Astrocyte (in vitro differentiated cells and primary cell): ENCODE results near the gene SNX32. TPM values are rescaled to one million over a fixed set of nuclear protein-coding genes. Genes with fewer than 3 reads are reported as not detected.
A peak's percentile ranks its signal among the peaks of the same experiment; 100 is the strongest.

Experiments used
- DNase-seq: peaks from one replicate; pipeline ENCODE4 v3.0.0-alpha.2; 2010; ENCODE audit warnings: low read depth
- FAIRE-seq: peaks from 2 replicates; lab custom pipeline; 2011; peaks lifted over from hg19 to GRCh38; lab: Jason Lieb, UNC
- H2AFZ ChIP-seq: 2 replicates; pipeline ENCODE4 v1.6.0; 2012; ENCODE audit warnings: low read depth, low read length, inconsistent platforms
- H3K27ac ChIP-seq: 2 replicates; pipeline ENCODE4 v1.5.1; 2011; ENCODE audit warnings: low read depth, low read length, inconsistent platforms
- H3K27me3 ChIP-seq: 2 replicates; pipeline ENCODE4 v1.6.0; 2011; ENCODE audit warnings: low read length, inconsistent platforms; ENCODE audit not compliant: insufficient read depth
- H3K36me3 ChIP-seq: 2 replicates; pipeline ENCODE4 v1.5.1; 2011; ENCODE audit warnings: low read length, inconsistent platforms; ENCODE audit not compliant: insufficient read depth
- H3K4me1 ChIP-seq: 2 replicates; pipeline ENCODE4 v1.5.1; 2011; ENCODE audit warnings: low read length, inconsistent platforms; ENCODE audit not compliant: insufficient read depth
- H3K4me2 ChIP-seq: 2 replicates; pipeline ENCODE4 v1.6.0; 2012; ENCODE audit warnings: low read length, inconsistent platforms
- H3K4me3 ChIP-seq: 2 replicates; pipeline ENCODE4 v1.5.1; 2011; ENCODE audit warnings: low read depth, mild to moderate bottlenecking, low read length, inconsistent platforms; ENCODE audit not compliant: insufficient read depth
- H3K79me2 ChIP-seq: 2 replicates; pipeline ENCODE4 v1.6.0; 2012; ENCODE audit warnings: mild to moderate bottlenecking, low read length, inconsistent platforms; ENCODE audit not compliant: insufficient read depth
- H3K9ac ChIP-seq: 2 replicates; pipeline ENCODE4 v1.6.0; 2012; ENCODE audit warnings: mild to moderate bottlenecking, low read length, inconsistent platforms
- H3K9me3 ChIP-seq: 2 replicates; pipeline ENCODE4 v1.5.1; 2012; ENCODE audit warnings: low read depth, mild to moderate bottlenecking, low read length, inconsistent platforms; ENCODE audit not compliant: insufficient read depth
- H4K20me1 ChIP-seq: 2 replicates; pipeline ENCODE4 v1.6.0; 2012; ENCODE audit warnings: low read length, inconsistent platforms; ENCODE audit not compliant: insufficient read depth
- H3K27ac Mint-ChIP-seq: one replicate; pipeline ENCODE4 v1.8.0; 2021; ENCODE audit warnings: mild to moderate bottlenecking, mixed read lengths; ENCODE audit not compliant: unreplicated experiment
- H3K27me3 Mint-ChIP-seq: one replicate; pipeline ENCODE4 v1.8.0; 2021; ENCODE audit warnings: low read depth, mixed read lengths; ENCODE audit not compliant: unreplicated experiment
- H3K36me3 Mint-ChIP-seq: one replicate; pipeline ENCODE4 v1.8.0; 2021; ENCODE audit warnings: low read depth, mixed read lengths; ENCODE audit not compliant: unreplicated experiment
- H3K4me1 Mint-ChIP-seq: one replicate; pipeline ENCODE4 v1.8.0; 2021; ENCODE audit warnings: low read depth, mixed read lengths; ENCODE audit not compliant: unreplicated experiment
- H3K4me3 Mint-ChIP-seq: one replicate; pipeline ENCODE4 v1.8.0; 2021; ENCODE audit warnings: mild to moderate bottlenecking, moderate library complexity, mixed read lengths; ENCODE audit not compliant: unreplicated experiment
- H3K9me3 Mint-ChIP-seq: one replicate; pipeline ENCODE4 v1.8.0; 2021; ENCODE audit warnings: mild to moderate bottlenecking, mixed read lengths; ENCODE audit not compliant: unreplicated experiment
- EZH2 ChIP-seq: IDR thresholded peaks from 2 replicates; pipeline ENCODE4 v1.6.1; 2012; ENCODE audit warnings: mild to moderate bottlenecking, low read length, inconsistent platforms; ENCODE audit not compliant: insufficient read depth
- total RNA-seq: library from RNA; stranded (reverse); gene quantifications from 2 replicates; pipeline ENCODE4 v1.2.1, GENCODE V29; 2021
- TF ChIP-seq, protein P1 (sequence below): IDR thresholded peaks from 2 replicates; pipeline ENCODE4 v1.5.1; 2011; ENCODE audit warnings: low read depth, mild to moderate bottlenecking, inconsistent platforms, low read length, moderate library complexity; ENCODE audit not compliant: insufficient read depth

Gene SNX32
- total RNA-seq, 1 donor from 2014 or later, result 1.2 TPM

DNA sequence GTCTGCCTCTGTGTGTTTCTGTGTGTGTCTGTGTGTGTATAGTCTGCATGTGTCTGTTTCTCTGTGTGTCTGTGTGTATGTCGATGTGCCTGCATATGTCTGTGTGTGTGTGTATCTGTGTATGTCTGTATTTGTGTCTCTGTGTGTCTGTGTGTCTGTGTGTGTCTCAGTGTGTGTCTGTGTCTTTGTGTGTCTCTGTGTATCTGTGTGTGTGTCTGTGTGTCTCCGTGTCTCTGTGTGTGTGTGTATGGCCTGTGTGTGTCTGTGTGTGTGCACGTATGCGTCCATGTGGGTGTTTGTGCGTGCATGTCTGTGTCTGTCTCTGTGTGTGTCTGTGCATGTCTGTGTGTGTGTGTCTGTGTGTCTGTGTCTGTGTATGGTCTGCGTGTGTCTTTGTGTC lies 439 bp downstream of the SNX32 start:
- no peak for TF ChIP-seq EZH2
- TF ChIP-seq, protein P1, sequence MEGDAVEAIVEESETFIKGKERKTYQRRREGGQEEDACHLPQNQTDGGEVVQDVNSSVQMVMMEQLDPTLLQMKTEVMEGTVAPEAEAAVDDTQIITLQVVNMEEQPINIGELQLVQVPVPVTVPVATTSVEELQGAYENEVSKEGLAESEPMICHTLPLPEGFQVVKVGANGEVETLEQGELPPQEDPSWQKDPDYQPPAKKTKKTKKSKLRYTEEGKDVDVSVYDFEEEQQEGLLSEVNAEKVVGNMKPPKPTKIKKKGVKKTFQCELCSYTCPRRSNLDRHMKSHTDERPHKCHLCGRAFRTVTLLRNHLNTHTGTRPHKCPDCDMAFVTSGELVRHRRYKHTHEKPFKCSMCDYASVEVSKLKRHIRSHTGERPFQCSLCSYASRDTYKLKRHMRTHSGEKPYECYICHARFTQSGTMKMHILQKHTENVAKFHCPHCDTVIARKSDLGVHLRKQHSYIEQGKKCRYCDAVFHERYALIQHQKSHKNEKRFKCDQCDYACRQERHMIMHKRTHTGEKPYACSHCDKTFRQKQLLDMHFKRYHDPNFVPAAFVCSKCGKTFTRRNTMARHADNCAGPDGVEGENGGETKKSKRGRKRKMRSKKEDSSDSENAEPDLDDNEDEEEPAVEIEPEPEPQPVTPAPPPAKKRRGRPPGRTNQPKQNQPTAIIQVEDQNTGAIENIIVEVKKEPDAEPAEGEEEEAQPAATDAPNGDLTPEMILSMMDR, result no peak
- H4K20me1 ChIP-seq, result no peaks in the 10 kb centered on the region
- peaks cover 20% of the 10 kb centered on the region for H3K4me1 ChIP-seq
- no peaks in the 10 kb centered on the region for H3K36me3 ChIP-seq
- peaks cover 16% of the 10 kb centered on the region for H3K27me3 Mint-ChIP-seq
- H2AFZ ChIP-seq, result peak overlapping the region; percentile 97
- peaks cover 6% of the 10 kb centered on the region for H3K79me2 ChIP-seq
- H3K36me3 Mint-ChIP-seq, result peaks cover 3% of the 10 kb centered on the region
- FAIRE-seq (no peak), DNase-seq (no peak)
- H3K4me3 ChIP-seq, result peak overlapping the region; percentile 81
- no peaks in the 10 kb centered on the region for H3K9me3 ChIP-seq
- H3K27ac ChIP-seq, result no peak overlapping the region
- H3K9ac ChIP-seq, result peak overlapping the region; percentile 80
- peaks cover 2% of the 10 kb centered on the region for H3K4me1 Mint-ChIP-seq
- H3K9me3 Mint-ChIP-seq, result peaks cover 4% of the 10 kb centered on the region
- no peak overlapping the region for H3K4me3 Mint-ChIP-seq
- H3K27ac Mint-ChIP-seq, result no peak overlapping the region
- H3K27me3 ChIP-seq, result peaks cover 26% of the 10 kb centered on the region
- peak overlapping the region; percentile 100 for H3K4me2 ChIP-seq

DNA sequence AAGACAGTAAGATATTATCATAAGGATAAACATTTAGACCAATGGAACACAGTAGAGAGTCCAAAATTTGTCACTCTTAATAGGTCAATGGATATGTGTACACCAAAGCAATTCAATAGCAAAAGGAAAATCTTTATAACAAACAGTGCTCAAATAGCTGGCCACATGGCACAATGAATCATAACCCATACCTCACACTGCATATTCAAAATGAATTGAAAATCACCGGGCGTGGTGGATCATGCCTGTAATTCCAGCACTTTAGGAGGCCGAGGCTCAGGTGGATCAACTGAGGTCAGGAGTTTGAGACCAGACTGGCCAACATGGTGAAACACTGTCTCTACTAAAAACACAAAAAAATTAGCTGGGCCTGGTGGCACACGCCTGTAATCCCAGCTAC lies 8.4 kb downstream of the SNX32 start:
- TF ChIP-seq, protein P1, result no peak
- TF ChIP-seq EZH2, result no peak
- FAIRE-seq (no peak), DNase-seq (no peak)
- Histone ChIP-seq H4K20me1 (no peaks in the 10 kb centered on the region), H3K36me3 (no peaks in the 10 kb centered on the region), H3K79me2 (no peaks in the 10 kb centered on the region), H3K4me2 (no peak overlapping the region), H3K9me3 (no peaks in the 10 kb centered on the region), H3K4me3 (no peak overlapping the region), H3K27me3 (no peaks in the 10 kb centered on the region), H3K9ac (no peak overlapping the region), H2AFZ (no peak overlapping the region), H3K4me1 (no peaks in the 10 kb centered on the region), H3K27ac (no peak overlapping the region)
- Mint-ChIP-seq H3K4me1 (no peaks in the 10 kb centered on the region), H3K9me3 (no peaks in the 10 kb centered on the region), H3K27ac (no peak overlapping the region), H3K36me3 (peaks cover 3% of the 10 kb centered on the region), H3K27me3 (no peaks in the 10 kb centered on the region), H3K4me3 (no peak overlapping the region)

GRCh38 chr11:65843811-65844210 lies 10.0 kb downstream of the SNX32 start:
- H3K79me2 ChIP-seq, result no peaks in the 10 kb centered on the region
- no peak overlapping the region for H3K4me3 ChIP-seq
- TF ChIP-seq, protein P1, result no peak
- TF ChIP-seq EZH2, result no peak
- Mint-ChIP-seq H3K27ac (no peak overlapping the region), H3K4me3 (no peak overlapping the region), H3K36me3 (peaks cover 3% of the 10 kb centered on the region), H3K9me3 (no peaks in the 10 kb centered on the region), H3K4me1 (no peaks in the 10 kb centered on the region), H3K27me3 (peaks cover 4% of the 10 kb centered on the region)
- H3K9me3 ChIP-seq, result no peaks in the 10 kb centered on the region
- H3K27ac ChIP-seq, result no peak overlapping the region
- H4K20me1 ChIP-seq, result no peaks in the 10 kb centered on the region
- H3K27me3 ChIP-seq, result no peaks in the 10 kb centered on the region
- DNase-seq (no peak), FAIRE-seq (no peak)
- H3K36me3 ChIP-seq, result no peaks in the 10 kb centered on the region
- H3K4me2 ChIP-seq, result no peak overlapping the region
- H3K4me1 ChIP-seq, result no peaks in the 10 kb centered on the region
- no peak overlapping the region for H2AFZ ChIP-seq
- H3K9ac ChIP-seq, result no peak overlapping the region
